GM19025 (cell line): ENCODE data around the gene G0S2.

ENCODE experiments used
- ATAC-seq: cut with Tn5 transposase; IDR thresholded peaks from one replicate; pipeline ENCODE4 v1.9.1; 2021; ENCODE audit warnings: mild to moderate bottlenecking, low read depth, moderate library complexity; ENCODE audit not compliant: unreplicated experiment

The G0S2 gene, protein sequence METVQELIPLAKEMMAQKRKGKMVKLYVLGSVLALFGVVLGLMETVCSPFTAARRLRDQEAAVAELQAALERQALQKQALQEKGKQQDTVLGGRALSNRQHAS

DNA sequence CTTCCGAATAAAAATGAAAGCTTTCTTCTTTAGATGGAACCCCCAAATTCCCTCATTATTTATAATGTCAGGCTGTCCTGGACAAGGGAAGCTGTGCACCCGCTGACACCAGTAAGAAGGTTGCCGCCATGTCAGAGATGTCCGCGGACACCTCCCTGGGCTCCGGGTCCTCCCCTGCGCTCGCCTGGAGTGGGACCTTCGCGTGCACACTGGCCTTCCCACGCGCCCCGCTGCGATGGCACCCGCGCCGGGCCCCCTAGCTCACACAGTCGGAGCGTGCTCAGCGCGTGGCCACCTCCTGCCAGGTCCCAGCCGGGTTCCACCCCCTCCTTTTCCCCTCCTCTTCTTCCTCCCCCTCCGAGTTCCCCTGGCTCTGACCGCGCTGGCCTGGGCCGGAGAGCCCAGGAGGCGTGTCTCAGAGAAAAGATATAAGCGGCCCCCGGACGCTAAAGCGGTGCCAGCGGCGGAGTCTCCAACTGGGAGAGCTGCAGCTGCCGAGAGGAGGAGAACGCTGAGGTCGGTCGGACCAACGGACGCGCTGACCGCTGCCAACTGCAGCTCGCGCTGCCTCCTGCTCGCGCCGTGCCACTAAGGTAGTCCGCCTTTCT, at the start of gene G0S2:
Gene G0S2 (plus strand): TSS at position 456 of the 608 bp plus-strand sequence. CDS start 273 bp downstream, outside the sequence.
- ATAC-seq = no peak

DNA sequence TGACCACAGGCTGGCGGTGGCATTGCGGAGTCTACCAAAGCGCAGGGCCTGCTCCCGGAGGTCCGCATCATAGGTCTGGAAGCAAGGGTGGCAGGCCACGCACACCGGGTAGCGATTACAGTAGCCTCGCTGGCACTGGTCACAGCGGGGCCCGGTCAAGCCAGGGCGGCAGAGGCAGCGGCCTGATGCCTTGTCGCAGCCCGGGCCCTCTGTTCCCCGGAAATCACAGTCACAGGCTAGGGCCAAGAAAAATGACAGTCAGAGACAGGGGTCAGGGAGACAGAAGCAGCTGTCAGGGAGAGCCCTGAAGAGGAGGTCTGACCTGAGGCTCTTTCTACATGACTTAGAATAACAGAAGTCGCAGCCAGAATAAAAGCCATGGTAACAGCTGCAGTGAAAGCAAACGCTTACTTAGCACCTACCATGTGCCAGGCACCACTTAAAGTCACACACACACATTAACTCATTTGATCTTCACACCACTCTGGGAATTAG, 49.4 kb upstream of the G0S2 start:
- no peak for ATAC-seq

DNA sequence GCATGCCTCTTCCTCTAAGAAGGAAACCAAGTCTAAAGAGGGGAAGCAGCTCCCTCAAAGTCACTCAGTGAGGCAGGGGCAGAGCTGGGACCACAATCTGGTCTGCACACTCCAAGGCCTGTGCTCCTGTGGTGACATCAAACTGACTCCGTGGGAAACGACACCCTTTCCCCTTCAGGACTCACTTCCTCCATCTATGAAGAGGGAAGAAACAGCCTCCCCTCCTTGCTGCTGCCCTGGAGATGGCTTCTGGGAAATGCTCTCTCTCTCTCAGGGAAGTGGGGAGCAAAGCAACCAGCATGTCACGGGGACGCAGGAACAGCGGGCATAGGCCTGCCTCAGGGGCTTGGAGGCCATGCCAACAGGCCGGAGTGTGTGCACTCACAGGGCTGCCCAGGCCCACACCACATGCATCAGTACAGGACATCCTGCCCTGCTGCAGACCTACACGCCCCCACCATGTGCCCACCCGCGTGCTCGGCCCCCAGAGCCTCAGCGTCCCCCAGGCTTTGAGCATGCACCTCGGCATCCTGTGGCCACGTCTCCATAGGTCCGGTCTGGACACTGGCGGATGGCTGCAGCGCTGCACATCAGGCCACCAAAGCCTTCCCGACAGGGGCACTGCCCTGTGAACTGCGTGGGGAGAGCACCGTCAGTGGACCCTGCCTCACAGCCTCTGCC, 48.7 kb upstream of the G0S2 start:
- no peak for ATAC-seq

DNA sequence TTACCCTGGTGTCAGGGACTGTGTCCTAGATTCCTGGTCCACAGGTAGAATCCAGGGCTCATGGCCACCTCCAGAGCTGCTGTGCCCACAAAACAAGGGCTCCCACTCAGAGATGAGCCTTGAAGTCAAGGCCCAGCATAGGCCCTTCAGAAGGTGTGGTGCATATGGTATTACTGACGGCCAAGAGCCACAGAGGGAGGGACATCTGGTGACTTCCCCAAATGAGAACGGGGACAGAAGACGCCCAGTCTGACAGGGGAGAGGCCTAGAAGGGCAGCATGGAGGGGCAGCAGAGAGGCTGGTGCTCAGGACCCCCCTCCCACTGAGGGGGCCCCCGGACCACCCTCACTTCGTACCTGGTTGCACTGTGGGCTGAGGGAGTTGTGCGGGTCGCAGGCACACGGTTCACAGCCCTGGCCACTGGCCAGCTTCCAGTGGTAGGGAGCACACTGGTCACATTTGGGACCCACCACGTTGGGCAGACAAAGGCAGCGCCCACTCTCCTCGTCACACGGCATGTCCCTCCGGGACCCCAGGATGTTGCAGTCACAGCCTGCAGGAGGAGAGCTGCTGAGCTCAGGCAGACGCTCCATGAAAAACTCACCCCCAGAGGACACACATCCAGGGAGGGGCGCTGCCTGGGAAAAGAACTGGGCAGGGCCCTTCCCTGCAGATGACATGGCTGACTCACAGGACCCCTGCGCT, 48.0 kb upstream of the G0S2 start:
- ATAC-seq = no peak

DNA sequence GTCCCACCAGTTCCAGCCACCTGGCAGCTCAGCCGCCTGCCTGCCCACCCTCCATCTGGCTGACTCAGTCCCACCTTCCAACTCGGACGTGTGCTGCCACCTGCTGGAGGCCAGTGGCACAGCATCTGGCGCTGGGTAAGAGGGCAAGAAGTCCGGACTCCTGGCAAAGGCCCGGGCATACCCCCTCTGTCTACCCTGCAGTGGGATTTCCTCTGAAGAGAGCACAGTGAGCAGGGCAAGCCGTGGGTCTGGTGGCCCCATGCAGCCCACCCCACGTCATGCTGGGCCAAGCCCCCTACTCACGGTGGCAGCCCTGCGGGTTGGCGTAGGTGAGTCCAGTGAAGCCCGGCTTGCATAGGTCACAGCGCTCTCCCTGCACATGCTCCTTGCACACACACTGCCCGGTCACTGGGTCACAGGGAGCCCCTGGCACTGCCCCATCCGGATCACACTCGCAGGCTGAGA, 47.4 kb upstream of the G0S2 start:
- ATAC-seq = no peak

DNA sequence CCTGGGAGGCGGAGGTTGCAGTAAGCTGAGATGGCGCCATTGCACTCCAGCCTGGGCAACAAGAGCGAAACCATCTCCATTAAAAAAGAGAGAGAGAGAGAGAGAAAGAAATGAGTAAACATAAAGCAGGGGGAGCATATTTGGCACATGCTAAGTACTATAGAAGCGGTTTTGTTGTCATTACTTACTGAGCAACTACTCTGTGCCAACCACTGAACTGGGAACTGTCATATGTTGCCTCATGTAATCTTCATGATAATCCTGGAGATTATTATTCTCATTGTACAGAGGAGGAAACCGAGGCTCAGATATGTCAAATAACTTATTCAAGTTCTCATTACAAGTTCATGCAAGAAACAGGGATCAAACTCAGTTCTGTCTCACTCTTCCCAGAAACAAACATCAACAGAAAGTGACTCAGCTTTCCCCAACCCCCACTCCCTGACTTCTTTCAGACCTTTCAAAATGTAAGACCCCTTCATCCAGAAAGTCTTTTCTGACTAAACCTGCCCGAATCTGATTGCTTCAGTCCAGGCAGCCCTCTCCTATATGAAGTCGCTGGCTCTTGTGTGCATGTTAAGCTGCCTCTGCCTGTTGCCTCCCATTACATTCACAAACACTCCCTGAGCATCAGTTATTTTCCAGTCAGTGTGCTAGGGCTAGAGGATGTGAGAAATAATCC, 46.5 kb upstream of the G0S2 start:
- ATAC-seq = no peak

DNA sequence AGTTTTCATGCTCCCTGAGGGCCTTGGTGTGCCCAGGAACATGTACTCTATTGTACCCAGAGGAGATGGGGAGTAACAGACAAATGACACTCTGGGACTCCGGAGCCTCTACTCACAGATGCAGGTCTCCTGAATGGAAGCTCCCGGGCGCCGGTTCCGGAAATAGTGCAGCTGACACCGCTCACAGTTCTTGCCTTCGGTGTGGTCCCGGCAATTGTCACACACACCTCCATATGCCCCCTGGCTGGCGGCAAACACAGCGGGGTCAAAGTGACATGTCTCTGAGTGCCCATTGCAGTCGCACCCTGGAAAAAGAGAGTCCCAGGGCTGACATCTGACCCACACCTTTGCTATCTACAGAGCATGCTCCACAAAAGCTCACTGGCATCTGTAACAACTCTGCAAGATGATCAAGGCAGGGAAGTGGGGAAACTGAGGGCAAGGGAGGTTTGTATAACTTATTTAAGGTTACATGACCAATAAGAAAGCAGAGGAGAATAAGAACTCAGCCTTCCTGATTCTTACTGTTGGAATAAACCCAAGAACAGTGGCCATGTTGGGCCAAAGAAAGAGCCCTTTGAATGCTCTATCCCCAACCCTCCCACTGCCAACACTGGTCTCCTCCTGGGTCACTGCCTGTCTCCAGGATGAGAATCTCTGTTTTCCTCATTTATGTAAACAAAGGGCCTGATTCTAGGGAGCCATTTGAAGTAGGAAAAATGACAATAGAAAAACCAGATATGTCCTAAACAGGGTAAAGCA, 45.4 kb upstream of the G0S2 start:
- no peak for ATAC-seq

DNA sequence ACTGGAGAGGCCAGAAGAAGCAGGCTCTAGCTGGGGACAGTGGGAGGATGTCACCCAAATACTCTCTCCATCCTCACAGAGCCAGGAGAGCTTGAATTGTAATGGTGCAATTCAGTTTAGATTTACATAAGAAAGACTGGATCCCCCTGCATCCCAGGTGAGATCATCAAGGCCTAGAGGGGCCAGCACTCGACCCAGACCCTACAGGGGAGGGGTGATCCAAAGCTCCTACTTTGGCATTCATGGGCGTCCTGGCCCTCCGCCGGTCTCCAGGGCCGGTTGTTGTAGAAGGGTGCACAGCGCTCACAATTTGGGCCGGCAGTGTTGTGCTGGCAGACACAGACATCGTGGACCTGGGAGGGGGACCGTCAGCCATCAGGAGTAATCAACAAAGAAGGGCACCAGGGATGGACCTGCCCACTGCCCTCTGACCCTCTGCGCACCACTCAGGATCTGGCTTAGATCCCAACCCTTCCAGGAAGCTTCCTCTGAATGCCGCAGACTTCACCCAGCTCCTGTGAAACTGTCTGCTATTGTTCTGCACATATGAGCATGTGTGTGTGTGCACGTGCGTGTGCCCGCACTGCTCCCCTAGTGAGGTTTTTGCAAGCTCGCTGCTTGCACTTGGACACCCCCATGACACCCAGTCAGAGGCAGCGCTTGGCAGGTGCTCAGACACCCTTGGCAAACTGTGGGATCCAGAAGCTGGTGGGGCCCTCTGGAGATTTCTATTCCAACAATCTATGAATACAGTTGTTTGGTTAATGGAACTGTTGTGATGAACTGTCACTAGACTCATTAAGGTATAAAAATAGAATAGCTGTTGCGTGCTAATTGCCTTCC, 44.6 kb upstream of the G0S2 start:
- ATAC-seq = no peak

DNA sequence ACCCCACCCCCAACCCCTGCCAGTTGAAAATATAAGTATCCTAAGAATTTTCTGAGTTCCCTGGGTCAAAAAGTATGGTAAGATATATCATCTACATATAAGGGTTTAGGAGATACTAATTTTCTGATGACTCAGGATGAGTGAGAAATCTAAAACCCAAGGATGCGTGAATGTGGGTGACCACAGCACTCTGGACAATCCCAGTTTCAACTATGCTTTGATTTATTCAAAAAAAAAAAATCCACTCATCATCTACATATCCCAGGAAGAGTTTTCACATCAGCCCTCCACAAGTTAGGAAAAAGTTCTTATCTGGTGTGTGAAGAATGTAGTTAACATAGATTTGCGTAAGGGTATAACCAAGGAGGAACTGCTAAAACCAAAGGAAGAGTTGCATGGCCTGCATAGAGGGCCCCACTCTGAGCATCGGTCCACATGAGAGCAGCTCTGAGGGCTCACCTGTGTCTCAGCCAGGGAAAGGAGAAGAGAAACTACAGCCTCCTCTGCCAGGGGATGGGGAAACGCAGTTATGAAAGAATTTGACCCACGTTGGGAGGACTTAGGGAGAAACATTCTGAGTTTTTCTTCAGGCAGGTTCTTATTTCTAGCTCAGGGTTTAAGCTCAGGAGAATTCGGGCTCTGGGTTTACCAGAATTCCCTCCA, 41.7 kb upstream of the G0S2 start:
- no peak for ATAC-seq

DNA sequence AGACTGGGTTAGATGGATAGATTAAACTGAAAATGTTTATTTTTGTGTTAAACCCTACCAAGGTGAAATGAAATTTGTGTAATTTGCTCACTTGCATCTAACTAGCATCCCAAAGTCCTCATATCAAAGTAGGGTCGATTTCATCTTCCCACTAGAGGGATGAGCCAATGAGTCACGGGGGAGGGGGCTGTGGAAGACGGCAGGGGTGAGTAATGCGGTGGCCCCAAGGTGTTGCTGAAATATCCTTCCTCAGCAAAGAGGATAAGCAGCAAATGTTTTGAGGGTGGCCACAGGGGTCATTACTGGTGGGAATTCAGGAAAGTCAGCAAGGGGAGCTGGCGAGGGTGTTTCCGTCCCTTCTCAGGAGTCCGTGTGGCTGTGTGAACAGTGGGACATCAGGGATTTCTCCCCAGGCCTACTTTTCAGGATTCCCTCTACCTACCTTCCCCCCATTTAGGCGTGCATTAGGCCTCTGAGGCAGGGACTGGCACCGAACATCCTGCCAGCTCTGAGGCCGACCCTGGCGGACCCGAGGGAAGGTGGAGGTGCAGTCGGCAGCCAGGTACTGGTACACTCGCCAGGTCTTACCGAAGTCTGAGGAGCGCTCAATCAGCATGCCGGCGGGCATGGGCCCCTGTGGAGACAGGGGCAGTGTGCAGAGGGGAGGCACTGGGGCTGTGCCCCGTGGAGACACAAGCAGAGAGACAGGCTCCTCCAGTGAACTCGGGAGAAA, 41.0 kb upstream of the G0S2 start:
- ATAC-seq = no peak

DNA sequence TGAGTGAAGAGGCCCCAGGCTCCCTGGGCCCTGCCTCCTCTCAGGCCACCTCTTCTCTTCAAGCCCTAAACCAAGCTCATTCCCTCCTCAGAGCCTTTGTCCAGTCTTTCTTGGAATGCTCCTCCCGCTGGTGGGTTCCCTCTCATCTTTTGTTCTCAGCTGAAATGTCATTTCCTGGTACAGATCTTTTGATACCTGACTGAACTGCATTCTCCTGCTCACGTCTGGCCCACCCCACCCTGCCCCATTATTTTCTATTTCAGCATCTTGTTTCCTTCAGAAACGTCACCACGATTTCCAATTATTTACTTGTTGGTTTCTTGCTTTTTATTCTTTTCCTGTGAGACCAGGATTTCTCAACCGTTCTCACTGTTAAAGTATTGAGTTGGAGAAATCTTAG, 39.4 kb upstream of the G0S2 start:
- no peak for ATAC-seq

DNA sequence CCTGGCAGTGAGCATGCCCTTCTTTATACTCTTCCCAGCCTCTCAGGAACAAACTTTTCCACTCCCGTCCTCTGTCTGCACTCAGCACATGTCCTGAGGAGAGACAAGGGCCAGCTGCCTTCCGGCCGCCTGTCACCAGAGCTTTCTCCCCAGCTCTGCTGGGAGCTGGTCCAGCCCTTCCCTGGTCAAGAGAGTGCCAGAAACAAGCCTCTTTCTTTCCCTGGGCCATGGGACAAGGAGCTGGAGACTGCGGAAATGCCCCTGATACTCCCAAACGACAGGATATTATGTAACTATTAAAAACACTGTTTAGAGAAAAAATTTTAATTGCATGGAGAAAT, 33.4 kb upstream of the G0S2 start:
- no peak for ATAC-seq

DNA sequence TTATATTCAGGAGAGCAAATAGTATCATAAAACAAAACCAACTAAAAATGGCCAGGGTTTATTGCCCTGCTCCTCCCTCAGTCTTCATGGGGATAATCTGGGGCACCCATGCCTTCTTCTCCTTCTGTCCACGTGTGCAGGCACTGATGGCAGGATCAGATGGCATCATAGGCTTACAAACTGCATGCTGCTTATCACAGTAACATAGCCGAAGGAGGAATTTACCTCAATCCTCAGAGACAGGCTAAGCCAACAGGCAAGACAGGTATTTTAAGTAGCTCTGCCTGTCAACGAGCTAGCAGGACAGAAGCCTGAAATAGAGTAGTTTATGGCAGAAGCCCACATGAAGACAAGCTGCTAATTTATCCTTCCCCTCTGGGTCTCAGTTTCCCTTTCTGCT, 32.4 kb upstream of the G0S2 start:
- ATAC-seq = no peak

DNA sequence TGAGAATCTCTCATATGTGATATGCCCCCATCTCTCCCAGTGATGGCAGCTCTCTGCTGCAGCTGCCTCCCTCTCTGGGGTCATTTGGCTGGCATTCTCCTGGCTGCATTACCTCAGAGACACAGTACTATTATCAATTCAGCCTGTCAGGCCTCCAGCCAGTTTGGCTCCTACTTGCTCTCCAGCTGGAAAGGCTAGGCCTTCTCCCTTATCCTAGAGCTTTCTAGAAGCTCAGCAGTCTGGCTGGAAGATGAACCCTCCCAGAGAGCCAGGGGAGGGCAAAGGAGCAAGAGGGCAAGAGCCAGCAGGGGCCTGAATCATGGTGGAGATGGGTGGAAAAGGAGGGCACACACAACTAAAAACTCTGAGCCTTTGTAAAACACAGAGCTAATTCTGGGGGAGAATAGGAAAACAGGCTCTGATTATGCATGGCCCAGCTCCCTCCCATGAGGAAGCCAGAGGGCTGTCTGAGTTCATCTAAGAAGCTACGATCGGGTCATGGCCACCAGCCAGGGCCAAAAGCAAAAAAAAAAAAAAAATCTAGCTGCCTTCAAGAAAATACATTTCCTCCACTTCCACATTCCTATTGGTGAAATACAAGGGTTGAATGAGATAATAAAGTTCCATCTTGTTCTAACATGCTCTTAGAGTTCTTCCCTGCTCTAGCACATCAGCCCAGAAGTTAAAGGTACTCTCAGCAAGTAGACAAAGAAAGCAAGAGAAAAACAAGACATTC, 31.8 kb upstream of the G0S2 start:
- no peak for ATAC-seq

DNA sequence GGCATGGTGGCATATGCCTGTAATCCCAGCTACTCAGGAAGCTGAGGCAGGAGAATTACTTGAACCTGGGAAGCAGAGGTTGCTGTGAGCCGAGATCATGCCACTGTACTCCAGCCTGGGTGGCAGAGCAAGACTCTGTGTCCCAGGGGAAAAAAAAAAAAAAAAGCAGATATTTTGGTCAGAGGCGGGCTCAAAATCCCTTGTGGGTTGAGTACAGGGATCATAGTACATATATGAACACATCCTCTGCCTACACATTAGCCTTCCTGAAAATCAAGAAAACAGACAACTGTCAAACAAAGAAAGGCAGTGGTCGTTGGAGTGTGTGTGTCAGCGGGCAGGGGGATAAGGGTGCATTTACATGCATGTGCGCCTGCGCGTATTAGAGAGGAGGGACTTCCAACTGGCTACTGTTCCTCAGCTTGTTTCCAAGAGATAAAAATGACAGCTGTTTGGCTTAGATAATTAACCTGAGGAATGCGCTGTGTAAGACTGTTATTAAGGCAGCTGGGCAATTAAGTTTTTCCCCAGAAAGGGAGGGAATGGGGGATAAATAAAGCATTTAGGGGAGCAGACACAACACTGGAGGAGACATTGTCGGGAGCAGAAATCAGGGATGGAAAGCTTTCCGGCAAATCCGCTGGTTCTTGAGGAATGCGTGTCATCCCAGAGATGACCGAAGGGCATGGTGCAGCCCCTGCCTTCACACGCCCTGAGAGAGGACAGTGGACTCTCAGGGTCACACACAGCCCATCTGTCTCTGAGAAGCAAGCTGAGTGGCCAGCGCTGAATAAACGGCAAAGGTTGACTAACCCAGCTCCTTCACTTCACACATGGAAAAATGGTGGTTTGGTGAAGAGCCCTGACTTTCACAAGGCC, 29.4 kb upstream of the G0S2 start:
- no peak for ATAC-seq

DNA sequence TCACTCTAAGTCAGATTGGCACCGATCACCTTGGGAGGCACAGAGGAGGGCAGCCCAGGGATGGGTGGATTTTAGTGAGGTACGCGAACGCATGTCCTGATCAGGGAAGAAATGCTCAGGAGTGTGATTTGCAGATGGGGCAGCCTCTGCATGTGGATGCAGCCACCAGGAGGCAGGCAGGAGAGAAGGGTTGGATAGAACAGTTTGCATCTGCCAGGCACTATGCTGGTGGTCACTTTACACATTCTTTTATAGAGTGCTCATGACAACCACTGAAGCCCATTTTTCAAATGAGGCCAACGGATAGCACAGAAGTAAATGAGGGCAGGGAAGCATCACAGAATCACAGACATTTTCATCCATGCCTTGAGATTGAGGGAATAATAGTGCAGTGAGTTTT, 28.7 kb upstream of the G0S2 start:
- no peak for ATAC-seq

DNA sequence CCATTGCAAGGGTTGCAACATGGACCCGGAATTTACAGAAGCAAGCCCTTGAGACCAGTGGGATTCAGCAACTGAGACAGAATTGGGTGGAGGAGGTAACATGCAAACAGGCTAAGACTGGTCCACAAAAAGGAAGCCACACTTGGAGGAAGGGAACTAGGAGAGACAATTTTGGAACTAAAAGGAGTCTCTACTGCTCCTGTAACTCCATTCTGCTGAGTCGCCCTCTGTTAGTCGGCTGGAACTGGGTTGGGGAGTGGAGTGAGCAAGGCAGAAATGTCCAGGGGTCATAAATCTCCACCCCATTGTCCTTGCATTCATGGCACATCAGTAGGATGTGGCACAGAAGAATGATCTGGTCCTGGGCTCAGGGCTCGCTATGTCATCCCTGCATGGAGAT, 28.1 kb upstream of the G0S2 start:
- ATAC-seq = no peak
